HG03354 (cell line): Measurements from ENCODE around the gene GUCD1.

Source experiments
- ATAC-seq: cut with Tn5 transposase; IDR thresholded peaks from one replicate; pipeline ENCODE4 v1.9.1; 2021; ENCODE audit warnings: mild to moderate bottlenecking; ENCODE audit not compliant: unreplicated experiment, poor library complexity, severe bottlenecking

The GUCD1 gene

DNA sequence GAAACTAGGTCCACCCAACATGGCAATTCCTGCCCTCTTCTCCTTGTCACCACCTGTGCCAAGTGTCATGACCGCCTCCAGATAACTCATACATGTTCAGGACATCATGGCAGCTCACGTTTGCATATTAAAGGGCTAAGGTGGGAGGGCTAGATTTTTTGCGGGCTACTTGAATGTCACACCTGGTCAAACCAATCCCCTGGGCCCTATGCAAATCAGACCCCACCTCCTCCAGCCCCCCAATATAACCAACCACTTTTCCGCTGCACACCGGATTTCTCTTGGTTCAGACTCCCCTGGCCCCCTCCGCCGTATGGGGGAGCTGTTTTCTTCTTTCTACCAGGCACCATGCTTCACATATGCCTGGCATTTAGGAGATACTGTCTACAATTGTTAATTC is 47.2 kb downstream of the GUCD1 start:
- no peak for ATAC-seq

DNA sequence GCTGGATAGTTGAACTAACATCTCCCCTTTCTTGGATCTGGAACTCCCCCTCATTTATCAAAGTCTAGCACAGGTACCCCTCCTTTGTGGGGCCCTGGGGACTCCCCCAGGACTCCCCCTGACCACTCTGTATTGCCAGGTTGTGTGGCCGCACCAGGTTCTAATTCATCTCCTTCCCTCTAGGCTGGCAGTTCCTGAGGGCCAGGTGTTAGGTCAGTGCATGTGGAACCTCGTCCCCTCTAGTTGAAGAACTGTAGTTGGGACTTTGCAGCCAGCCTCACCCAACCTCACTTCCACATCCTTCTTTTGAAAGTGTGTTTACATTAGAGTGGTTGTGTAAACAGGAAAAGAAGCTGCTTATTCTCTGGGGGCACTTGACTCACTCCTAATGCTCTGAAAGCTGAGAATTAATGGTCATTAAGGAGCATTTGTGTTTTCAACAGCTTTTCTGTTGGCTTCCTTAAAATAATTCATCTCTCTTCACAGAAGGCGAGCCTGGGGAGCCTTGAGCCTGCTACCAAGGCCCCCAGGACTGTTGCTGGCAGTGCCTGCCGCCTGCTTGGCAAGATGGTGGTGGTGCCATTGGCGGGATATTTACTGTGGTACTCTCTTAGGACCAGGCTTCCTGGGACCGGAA is 48.0 kb downstream of the GUCD1 start:
- ATAC-seq, result no peak

DNA sequence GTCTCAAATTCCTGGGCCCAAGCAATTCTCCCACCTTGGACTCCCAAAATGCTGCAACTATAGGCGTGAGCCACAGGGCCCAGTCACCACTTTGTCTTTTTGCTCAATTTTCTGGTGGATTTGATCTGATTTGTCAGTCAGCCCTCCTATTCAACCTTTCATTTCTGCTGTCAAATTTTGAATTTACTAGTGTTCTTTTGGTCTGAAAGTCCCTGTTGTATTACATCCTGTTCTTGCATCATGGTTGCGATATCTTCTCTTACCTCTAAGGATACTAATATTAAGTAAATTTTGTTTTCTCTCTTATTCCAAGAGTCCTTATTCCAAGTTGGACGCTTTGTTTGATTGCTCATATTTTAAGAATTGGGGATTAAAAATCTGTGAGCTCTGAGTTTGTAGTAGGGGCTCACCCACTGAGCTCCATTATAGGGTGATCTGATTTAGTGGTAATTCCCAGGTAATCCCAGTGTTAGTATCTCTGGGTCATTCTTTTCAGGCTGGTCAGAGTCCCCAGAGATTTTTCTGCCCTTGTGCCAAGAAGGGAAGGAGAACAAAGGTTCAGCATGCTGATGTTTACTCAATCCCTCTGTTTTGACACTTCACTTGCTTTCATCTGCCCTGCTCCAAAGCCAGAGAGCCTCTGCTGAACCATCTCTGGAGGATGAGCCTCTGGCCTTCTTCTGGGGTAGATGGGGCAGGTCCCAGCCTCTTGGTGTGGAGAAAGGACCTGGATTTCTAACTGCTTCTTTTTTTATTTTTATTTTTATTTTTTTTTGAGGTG is 49.8 kb downstream of the GUCD1 start:
- no peak for ATAC-seq

DNA sequence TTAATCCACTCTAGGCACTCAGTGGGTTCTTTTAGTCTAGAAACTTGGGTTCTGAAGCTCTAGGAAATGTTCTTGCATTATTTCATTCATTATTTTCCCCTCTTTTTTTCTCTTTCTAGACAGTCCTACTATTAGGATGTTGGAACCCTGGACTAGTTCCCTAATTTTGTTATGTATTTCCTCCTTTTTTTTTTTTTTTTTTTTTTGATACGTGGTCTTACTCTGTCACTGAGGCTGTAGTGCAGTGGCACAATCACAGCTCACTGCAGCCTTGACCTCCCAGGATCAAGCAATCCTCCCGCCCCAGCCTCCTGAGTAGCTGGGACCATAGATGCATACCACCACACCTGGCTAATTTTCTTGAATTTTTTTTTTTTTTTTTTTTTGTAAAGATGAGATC is 50.4 kb downstream of the GUCD1 start:
- no peak for ATAC-seq

DNA sequence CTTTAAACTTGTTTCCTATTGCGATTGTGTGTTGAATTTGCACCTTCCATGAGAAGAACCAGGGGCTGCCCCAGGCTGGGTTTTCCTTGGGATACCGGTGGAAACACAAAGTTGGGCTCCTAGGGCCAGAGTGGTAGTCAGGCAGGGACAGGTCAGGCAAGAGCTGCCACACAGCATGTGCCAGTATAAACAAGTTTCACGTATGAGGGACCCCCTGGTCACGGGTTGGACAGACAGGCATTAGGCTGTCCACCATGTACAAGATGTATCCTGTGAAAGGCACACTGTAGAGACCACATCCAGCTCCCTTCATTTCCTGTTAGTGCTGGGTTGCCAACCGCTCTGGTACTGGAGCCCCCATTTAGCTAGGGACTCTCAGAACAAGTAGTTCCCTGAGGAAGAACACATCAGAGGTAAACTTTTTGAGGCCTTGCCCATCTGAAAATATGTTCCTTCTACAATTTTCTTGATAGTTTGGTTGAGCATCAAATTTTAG is 51.0 kb downstream of the GUCD1 start:
- ATAC-seq, result no peak

DNA sequence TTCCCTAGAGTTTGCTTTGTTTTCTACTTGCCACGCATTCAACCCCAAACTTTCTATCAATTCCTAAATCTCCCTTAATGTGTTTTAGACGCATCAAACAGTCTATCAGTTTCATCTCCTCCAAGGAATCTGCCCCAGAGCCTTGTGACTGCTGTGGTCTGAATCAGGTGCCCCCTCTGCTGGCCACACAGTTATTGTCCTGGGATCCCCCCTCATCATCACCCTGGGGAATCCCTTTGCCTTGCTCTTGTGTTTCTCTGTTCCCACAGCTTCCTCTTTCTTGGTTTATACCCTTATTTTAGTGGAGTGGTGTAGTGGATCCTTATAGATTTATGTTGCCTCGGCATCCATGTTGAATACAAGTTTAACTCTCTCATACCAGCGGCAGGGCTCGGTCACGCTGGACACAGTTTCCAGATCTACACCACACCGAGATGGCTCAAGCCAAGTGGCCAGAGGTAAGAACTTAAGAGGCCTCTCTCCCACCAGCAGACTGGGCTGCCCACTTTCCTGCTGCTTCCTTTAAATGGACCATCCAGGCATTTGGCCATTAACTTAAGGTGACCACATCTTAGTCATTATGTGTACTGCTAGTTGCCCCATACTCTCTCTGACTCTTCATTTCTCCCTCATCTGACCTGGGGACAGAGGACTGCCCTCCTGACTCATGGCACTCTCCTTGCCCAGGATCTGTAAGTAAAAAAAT is 51.6 kb downstream of the GUCD1 start:
- no peak for ATAC-seq

DNA sequence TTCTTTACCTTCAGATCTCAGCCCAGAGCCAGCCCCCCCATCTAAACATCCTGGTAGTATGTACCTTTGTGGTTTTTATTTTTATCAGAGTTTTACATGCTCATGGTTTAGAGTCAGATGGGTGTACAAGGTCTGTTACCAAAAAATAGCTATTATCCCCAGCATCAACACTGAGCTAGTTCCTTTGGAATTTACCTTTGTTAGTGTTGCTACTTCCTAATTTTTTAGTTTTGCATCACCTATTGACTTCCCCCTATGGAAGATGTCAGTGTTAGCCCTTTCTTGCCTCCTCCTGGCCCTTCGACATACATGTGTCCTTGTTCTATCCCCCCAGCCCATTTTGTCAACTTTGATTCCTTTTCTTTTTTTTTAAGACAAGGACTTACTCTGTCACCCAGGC is 52.4 kb downstream of the GUCD1 start:
- ATAC-seq, result no peak

DNA sequence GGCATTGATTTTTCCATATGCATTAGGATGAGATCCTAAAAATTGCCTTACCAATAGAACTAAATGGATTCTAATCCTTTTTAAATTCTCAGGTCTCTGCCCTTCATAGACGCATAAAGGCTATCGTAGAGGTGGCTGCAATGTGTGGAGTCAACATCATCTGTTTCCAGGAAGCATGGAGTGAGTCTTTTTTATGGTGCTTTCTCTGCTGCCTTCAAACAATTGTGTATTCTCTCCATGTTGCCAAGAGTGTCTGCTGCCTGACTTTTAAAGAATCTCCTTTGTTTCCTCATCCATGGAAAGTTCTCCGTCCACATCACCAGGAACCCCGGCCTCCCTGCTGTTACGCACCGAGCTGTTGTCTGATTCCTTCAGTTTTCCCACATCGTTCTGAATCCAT is 52.9 kb downstream of the GUCD1 start:
- no peak for ATAC-seq

DNA sequence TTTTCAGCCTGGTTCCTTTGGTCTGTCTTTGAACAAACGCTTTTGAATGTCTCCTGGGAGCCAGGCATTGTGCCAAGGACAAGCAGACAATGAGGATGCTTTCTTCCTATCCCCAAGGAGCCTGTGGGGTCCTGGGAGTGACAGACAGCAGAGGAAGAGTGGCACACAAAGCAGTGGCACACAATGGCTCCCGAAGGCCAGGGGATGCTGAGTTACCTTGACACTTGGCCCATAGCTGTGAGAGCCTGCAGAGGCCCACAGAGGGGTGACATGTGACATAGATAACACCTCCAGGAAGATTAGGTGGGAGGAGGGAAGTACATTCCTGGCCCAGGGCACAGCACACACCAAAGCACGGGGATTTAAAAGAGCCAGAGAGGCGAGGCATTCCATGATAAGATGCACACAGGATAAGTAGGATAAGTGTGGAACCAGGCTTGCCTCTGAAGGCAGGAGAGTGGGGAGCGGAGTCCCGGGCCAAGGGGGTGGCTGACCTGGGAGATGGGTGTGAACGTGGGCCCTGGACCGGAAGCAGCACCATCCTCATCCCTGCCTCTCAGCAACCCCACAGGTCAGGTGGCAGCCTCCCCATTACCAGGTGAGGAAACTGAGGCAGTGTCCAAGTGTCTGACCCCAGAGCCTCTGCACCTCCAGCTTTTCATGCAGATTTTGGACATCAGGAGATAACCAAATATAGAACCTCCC is 53.5 kb downstream of the GUCD1 start:
- no peak for ATAC-seq

DNA sequence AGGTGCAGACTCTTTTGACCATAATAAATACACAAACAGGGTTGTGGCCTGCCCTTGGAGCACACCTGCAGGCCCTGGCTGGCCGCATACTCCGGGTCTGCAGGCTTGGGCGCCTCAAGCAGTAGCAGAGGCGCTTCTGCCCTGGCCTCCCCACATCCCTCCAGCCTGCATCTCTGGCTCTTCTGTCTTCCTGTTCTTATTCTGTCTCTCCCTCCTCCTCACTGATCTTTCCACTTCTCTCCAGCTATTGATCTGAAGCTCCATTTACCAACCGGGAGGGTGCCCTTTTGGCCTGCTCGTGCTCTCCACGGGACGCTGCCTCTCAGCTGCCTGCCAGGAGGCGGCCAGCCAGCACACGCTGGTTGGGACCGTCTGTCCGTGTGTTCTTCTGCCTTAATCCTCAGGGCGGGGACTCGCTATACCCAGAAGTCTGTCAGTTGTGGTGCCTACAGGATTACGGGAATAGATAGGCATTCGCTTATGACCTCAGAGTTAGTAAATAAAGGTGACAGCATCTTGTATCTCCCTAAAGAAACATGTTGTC is 54.6 kb downstream of the GUCD1 start:
- no peak for ATAC-seq

DNA sequence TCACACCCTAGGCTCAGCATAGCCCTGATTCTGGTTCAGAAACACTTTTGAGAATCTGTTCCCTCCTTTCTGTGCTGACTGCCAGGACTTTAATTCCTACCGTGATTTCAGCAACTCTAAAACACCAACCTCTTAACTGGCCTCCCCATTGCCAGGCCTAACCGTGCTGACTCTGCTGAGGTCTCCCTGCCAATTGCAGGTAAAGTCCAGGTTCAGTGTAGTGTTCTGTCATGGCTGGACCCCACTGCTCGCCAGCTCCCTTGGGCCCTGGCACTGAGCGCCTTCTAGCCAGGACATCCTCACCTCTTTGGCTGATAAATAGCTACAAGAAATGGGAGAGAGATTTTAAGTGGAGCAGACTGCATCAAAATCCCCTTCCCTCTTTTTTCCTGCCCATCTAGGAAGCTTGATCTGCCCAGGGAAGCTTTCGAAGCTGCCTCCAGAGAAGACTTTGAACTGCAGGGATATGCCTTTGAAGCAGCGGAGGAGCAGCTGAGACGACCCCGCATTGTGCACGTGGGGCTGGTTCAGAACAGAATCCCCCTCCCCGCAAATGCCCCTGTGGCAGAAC is 55.1 kb downstream of the GUCD1 start:
- no peak for ATAC-seq

DNA sequence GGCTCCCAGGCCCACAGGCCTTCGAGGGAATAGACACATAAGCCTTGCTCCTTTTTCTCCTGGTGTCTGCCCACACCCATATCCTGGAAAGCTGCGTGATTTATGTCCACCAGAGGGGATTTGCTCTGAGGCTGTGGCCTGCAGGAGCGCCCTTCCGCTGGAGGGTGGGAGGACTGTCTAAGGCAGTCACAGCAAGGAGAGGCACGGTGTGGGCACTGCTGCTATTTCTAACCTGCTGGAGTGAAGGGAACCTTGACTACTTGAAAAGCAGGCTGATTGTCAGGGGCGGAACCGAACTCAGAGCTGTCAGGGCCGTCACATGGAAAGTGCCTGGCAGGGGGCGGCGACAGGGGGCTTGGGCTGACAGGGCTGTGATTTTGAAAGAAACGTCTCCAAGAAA is 56.1 kb downstream of the GUCD1 start:
- ATAC-seq, result no peak

DNA sequence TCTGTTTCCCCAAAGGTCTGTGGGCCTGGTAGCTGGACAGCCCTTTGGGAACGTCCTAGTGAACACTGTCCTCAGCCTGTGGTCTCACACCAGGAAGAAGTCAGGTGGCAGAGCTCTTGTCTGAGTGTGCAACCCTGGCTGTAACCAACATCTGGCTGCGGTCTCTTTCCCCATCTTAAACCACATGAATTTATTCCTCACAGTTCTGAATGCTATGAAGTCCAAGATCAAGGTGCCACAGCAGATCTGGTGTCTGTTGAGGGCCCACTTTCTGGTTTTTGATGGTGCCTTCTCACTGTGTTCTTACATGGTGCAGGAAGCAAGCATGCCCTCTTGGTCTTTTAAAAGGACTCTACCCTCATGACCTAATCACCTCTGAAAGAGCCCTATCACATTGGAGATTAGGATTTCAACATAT is 57.1 kb downstream of the GUCD1 start:
- no peak for ATAC-seq

DNA sequence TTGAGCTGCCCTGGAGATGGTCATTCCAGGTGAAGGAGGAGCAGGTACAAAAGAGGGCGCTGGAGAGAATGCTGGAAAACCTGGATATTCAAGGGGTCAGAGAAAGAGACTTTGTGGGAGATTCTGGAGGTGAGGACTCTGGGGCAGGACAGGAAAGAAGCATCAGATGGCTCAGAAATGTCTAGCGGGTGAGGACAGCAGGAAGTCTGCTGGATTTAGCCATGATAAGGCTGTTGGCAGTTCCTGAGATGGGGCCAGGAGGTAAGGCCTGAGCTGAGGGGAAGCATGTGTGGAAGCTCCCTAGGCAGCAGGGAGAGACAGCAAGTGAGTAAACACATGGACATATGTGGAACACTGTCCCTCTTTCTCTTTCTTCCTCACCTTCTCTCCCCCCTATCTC is 58.3 kb downstream of the GUCD1 start:
- ATAC-seq, result no peak

DNA sequence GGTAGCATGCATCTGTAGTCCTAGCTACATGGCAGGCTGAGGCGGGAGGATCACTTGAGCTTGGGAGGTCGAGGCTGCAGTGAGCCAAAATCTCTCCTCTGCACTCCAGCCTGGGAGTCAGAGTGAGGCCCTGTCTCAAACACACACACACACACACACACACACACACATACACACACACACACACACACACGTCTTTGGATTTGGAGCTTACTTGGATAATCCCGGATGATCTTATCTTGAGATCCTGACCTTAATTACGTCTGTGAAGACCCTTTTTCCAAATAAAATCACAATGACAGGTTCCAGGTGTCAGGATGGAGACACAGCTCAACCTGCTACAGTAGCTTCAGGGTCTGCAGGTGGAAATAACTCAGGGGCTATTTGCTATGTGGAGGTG is 58.7 kb downstream of the GUCD1 start:
- ATAC-seq, result no peak

DNA sequence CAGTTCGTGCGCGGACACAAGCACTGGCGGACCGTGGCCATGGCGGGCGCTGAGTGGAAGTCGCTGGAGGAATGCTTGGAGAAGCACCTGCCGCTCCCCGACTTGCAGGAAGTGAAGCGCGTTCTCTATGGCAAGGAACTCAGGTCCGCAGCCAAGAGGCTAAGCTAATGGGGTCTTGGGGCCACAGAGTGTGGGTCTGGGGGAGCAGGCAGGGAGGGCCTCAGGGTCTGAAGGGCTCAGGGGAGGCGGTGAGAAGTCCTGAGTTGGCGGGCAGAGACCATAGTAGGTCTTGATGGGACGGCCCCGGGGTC is 59.6 kb downstream of the GUCD1 start:
- no peak for ATAC-seq

DNA sequence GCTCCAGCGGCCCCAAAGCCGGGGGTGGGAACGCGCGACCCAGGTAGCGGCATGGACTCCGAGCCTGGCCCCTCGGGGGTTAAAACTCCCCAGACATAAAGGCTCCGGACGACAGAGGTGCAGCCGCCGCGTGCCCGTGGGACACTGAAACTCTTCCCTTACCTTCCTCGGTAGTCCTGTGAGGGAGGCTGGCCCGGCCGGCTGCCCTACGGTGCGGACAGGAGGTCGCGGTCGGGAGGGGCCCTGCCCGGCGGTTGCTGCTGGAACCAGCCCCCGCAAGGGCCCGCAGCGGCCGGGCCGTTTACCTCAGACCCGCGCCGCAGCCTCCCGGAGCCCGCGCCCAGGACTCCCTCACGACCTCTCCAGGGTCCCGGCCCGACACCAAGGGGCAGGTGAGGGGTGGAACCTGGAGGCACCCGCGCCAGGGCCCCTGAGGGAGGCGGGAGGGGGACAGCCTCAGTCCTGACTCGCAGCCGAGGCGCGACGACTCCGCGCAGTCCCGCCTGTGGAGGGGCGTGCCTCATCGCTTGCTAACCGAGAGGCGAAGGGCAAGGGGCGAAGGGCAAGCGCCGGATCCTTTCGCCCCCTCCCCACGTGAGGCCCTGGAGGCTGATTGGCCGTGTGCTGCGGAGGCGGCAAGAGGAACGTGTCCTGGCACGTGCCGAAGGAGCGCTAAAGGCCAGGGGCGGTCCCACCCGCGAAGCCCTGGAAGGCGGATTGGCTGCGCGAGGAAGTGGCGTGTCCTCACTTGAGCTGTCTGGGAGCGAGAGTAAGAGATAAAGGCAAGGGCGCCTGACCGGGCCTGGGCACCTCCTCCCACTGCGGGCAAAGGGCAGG is 60.2 kb downstream of the GUCD1 start, which contains the start of gene UPB1:
Gene UPB1 (plus strand): TSS at position 805 of the 837 bp plus-strand sequence. CDS start 72 bp downstream, outside the sequence.
- no peak for ATAC-seq

DNA sequence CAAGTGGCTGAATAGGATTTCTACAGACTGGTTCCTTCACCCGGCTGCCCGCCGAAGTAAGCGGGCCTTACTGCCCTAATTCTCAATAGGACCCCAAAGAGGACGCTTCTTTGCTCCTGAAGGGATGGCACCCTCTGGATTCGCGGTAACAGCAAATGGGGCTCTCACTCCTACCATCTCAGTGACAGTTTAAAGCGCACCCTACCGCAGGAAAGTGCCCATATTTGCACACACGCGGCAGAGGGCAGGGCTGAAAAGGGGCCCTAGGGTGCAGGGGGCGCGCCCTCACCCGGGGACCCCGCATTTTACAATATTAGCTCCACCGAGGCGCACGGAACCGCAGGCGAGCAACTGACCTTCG is 60.8 kb downstream of the GUCD1 start:
- no peak for ATAC-seq

DNA sequence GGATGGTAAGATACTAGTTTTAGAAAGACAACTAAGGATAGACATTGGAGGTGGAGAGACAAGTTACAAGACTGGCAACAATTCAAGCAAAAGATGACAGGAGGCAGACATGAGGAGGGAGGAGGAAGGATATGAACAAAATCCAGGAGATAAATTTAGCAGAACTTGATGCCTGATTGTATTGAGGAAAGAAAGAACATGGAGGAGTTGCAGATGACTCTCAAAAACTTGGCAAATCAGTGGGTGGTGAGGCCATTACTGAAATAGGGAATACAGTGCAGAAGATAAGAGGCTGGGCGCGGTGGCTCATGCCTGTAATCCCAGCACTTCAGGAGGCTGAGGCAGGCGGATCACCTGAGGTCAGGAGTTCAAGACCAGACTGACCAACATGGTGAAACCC is 62.5 kb downstream of the GUCD1 start:
- no peak for ATAC-seq
